Loucy (cell line): ENCODE results near the gene VAMP7.

Source experiments
- EZH2phosphoT487 ChIP-seq: fragments of 200-600 bp; IDR thresholded peaks from 2 replicates; pipeline ENCODE4 v1.6.1; 2018; ENCODE audit warnings: antibody characterized with exemption, mild to moderate bottlenecking, moderate library complexity, borderline replicate concordance
- TF ChIP-seq, protein P1 (sequence below): fragments of 200-600 bp; sonication (generic); conservative IDR thresholded peaks from 2 replicates; pipeline ENCODE4 v1.5.1; 2014; ENCODE audit warnings: mild to moderate bottlenecking, antibody characterized with exemption, low read length

DNA sequence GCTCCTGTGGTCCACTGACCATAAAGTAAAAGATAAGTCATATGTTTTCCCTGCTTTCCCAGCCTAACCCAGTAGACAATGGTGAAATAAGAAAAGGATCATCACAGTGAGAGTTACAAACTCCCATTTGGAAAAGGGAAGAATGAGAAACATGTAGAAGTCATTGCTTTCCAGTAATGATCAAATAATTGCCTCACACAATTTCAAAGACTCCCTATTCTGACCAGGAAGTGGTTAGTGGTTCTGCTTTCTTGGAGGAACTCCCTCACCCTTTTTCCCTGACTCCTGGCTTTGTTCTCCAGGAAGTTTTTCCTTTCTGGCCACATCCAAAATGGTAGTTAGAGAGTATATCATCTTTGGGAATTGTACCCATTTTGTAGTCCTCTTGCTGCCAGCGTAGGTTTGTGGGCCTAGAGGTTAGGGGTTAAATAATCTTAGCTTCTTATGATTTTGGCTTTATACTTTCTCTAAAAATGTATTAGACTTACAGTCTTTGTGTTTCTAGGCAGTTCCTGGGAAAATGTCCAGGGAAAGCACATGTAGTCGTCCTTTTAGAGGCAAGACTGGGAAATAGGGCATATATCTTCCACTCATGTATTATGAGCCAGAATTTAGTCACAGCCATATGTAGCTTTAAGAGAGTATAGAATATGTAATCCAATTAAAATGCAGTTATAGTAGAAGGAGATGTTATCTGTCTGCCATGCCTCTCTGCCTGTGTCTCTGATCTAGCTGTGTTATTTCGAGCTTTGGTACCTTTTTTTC, 10.5 kb downstream of the VAMP7 start:
- TF ChIP-seq, protein P1, sequence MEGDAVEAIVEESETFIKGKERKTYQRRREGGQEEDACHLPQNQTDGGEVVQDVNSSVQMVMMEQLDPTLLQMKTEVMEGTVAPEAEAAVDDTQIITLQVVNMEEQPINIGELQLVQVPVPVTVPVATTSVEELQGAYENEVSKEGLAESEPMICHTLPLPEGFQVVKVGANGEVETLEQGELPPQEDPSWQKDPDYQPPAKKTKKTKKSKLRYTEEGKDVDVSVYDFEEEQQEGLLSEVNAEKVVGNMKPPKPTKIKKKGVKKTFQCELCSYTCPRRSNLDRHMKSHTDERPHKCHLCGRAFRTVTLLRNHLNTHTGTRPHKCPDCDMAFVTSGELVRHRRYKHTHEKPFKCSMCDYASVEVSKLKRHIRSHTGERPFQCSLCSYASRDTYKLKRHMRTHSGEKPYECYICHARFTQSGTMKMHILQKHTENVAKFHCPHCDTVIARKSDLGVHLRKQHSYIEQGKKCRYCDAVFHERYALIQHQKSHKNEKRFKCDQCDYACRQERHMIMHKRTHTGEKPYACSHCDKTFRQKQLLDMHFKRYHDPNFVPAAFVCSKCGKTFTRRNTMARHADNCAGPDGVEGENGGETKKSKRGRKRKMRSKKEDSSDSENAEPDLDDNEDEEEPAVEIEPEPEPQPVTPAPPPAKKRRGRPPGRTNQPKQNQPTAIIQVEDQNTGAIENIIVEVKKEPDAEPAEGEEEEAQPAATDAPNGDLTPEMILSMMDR = no peak
- TF ChIP-seq EZH2phosphoT487 = no peak
